ENCODE data around the gene FAM186B.

The FAM186B gene

DNA sequence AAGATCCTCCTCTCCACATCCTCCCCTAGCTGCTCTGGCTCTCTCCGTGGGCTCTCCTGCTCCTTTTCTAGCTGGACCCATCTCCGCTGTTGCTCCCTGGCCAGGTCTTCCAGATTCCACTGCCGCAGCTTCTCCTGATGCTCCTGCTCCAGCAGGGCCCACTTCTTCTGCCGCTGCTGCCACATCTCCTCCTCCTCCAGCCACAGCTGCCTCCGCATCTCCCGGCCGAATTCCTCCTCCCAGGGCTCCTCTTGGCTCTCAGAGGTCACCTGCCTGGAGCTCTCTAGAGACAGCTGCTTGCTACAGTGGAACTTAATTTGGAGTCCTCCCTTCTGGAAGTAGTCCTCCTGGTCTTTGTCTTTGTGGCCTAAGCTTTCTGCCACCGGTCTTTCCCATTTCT lies 5.5 kb downstream of the FAM186B start:
- no peak overlapping the region for H3K4me3 Mint-ChIP-seq
- peak overlapping the region; percentile 56 for H3K27ac Mint-ChIP-seq
- no peak for ATAC-seq
- H3K4me1 Mint-ChIP-seq = peaks cover 5% of the 10 kb centered on the region
- H3K9me3 Mint-ChIP-seq = no peaks in the 10 kb centered on the region
- H3K36me3 Mint-ChIP-seq = no peaks in the 10 kb centered on the region
- DNase-seq (ENCODE audit: low spot score in 2 of 2) = no peak

DNA sequence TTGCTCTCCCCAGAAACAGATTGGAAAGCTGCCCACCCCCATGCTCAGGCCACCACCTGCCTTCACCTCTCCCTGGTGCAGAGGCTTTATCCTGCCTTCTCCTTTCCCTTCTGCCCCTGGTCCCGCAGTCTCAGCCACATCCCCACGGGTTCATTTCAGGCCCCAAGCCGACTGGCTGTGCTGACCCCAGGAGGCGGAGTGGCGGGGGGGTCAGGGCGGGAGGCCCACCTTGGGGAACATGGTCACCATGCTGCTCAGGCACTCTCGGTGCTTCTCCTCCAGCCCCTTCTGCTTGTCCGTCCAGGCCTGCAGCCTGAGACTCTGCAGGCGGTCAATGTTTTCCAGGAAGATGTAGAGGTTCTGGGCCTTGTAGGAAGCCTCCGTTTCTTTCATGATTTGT lies 6.9 kb downstream of the FAM186B start:
- H3K4me1 Mint-ChIP-seq = peaks cover 5% of the 10 kb centered on the region
- H3K36me3 Mint-ChIP-seq = no peaks in the 10 kb centered on the region
- no peak overlapping the region for H3K4me3 Mint-ChIP-seq
- peak overlapping the region; percentile 55 for H3K27ac Mint-ChIP-seq
- ATAC-seq (no peak), DNase-seq (ENCODE audit: low spot score in 2 of 2) (peak in 1 of 2 donors; percentile 44)
- no peaks in the 10 kb centered on the region for H3K9me3 Mint-ChIP-seq

GRCh38 chr12:49588721-49589516 lies 16.5 kb downstream of the FAM186B start:
- no peaks in the 10 kb centered on the region for H3K4me1 Mint-ChIP-seq
- no peak for ATAC-seq
- no peak for DNase-seq (ENCODE audit: low spot score in 2 of 2)
- H3K36me3 Mint-ChIP-seq = no peaks in the 10 kb centered on the region
- H3K9me3 Mint-ChIP-seq = no peaks in the 10 kb centered on the region
- no peak overlapping the region for H3K4me3 Mint-ChIP-seq
- H3K27ac Mint-ChIP-seq = peak overlapping the region; percentile 32

- ATAC-seq = no peak
- no peaks in the 10 kb centered on the region for H3K4me1 Mint-ChIP-seq
- no peaks in the 10 kb centered on the region for H3K36me3 Mint-ChIP-seq
- no peaks in the 10 kb centered on the region for H3K9me3 Mint-ChIP-seq
- no peak for DNase-seq (ENCODE audit: low spot score in 2 of 2)
- no peak overlapping the region for H3K4me3 Mint-ChIP-seq
- H3K27ac Mint-ChIP-seq = no peak overlapping the region
Observed at GRCh38 chr12:49588281-49588680, 17.2 kb downstream of the FAM186B start.

GRCh38 chr12:49587174-49587908 lies 18.1 kb downstream of the FAM186B start:
- Mint-ChIP-seq H3K4me3 (no peak overlapping the region), H3K4me1 (peaks cover 5% of the 10 kb centered on the region), H3K27ac (no peak overlapping the region), H3K36me3 (no peaks in the 10 kb centered on the region), H3K9me3 (no peaks in the 10 kb centered on the region)
- DNase-seq (ENCODE audit: low spot score in 2 of 2) (no peak), ATAC-seq (no peak)

GRCh38 chr12:49585477-49586459 lies 19.7 kb downstream of the FAM186B start:
- no peak for DNase-seq (ENCODE audit: low spot score in 2 of 2)
- no peak for ATAC-seq
- Mint-ChIP-seq H3K4me3 (no peak overlapping the region), H3K9me3 (no peaks in the 10 kb centered on the region), H3K27ac (peak overlapping the region; percentile 75), H3K4me1 (peaks cover 21% of the 10 kb centered on the region), H3K36me3 (no peaks in the 10 kb centered on the region)

- DNase-seq (ENCODE audit: low spot score in 2 of 2) (no peak), ATAC-seq (no peak)
- Mint-ChIP-seq H3K36me3 (no peaks in the 10 kb centered on the region), H3K27ac (peak overlapping the region; percentile 75), H3K9me3 (no peaks in the 10 kb centered on the region), H3K4me1 (peaks cover 28% of the 10 kb centered on the region), H3K4me3 (no peak overlapping the region)
Observed at GRCh38 chr12:49584591-49584990, 20.8 kb downstream of the FAM186B start.

- no peak overlapping the region for H3K27ac Mint-ChIP-seq
- no peaks in the 10 kb centered on the region for H3K36me3 Mint-ChIP-seq
- no peaks in the 10 kb centered on the region for H3K9me3 Mint-ChIP-seq
- no peak overlapping the region for H3K4me3 Mint-ChIP-seq
- DNase-seq (ENCODE audit: low spot score in 2 of 2) (no peak), ATAC-seq (no peak)
- peaks cover 28% of the 10 kb centered on the region for H3K4me1 Mint-ChIP-seq
Observed at GRCh38 chr12:49583366-49584094, 21.9 kb downstream of the FAM186B start.

- Mint-ChIP-seq H3K9me3 (no peaks in the 10 kb centered on the region), H3K27ac (no peak overlapping the region), H3K4me1 (peaks cover 30% of the 10 kb centered on the region), H3K36me3 (no peaks in the 10 kb centered on the region), H3K4me3 (no peak overlapping the region)
- ATAC-seq = no peak
- no peak for DNase-seq (ENCODE audit: low spot score in 2 of 2)
Observed at GRCh38 chr12:49582850-49583249, 22.6 kb downstream of the FAM186B start.

DNA sequence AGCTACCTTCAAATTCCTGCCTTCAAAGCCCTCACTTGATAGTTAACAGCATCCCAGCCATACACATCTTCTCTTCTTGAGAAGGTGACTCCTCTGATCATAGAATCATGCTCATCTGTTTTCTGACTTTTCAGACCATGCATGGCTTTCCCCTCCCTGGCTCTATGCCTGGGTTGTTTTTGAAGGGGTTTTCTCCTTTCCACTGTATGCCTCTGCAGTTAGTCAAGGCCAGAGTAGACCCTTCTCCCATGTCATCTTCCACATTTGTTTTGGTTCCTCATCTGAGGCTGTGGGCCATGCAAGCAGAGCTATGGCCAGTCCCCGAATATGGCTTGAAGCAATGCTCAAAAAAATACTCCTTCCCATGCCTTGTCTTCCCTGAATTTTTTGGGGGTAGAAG lies 23.2 kb downstream of the FAM186B start:
- no peak for DNase-seq (ENCODE audit: low spot score in 2 of 2)
- H3K9me3 Mint-ChIP-seq = no peaks in the 10 kb centered on the region
- H3K36me3 Mint-ChIP-seq = no peaks in the 10 kb centered on the region
- no peak overlapping the region for H3K4me3 Mint-ChIP-seq
- no peak for ATAC-seq
- H3K27ac Mint-ChIP-seq = peak overlapping the region; percentile 48
- peaks cover 34% of the 10 kb centered on the region for H3K4me1 Mint-ChIP-seq

GRCh38 chr12:49580572-49581535 lies 24.6 kb downstream of the FAM186B start:
- Mint-ChIP-seq H3K9me3 (no peaks in the 10 kb centered on the region), H3K4me1 (peaks cover 40% of the 10 kb centered on the region), H3K4me3 (no peak overlapping the region), H3K27ac (peak overlapping the region; percentile 48), H3K36me3 (no peaks in the 10 kb centered on the region)
- DNase-seq (ENCODE audit: low spot score in 2 of 2) = peak; percentile 30 to 74
- ATAC-seq = peak; percentile 77

- no peak overlapping the region for H3K4me3 Mint-ChIP-seq
- no peak overlapping the region for H3K27ac Mint-ChIP-seq
Observed at GRCh38 chr12:49578471-49579112, 26.8 kb downstream of the FAM186B start.

DNA sequence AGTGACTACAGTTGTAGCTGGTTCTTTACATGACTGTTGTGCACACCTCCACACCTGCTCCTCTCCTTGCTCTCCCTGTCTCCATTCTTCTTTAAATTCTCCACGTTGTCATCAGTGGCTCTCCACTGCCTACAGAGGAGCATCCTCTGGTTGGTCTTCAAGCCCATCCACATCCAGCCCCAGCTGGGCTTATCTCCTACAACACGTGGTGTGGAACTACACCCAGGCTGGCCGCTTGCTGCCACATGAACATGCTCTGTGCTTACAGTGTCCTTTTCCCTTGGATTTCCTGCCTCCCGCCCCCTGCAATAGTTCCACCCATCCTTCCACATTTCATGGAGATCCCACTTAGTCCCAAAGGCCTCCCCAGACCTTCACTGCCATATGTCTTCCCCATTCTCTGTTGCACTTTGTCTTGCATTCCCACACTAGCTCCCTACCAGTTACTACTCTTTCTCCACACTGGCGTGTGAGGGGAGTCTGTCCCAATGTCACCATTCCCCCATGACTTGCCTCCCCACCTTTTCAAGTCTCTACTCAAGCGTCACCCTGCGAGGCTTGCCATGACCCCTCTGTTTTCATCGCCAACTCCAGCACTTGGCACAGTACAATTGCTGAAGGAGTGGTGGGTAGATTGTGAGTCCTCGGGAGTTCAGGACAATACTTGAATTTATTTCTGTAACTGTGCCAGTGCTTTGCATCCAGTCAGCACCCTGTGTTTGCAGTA lies 27.7 kb downstream of the FAM186B start:
- no peak overlapping the region for H3K4me3 Mint-ChIP-seq
- peaks cover 39% of the 10 kb centered on the region for H3K4me1 Mint-ChIP-seq
- peaks cover 21% of the 10 kb centered on the region for H3K36me3 Mint-ChIP-seq

More at GRCh38 chr12:49578471-49579112, 26.8 kb downstream of the FAM186B start:
- Mint-ChIP-seq H3K9me3 (no peaks in the 10 kb centered on the region), H3K36me3 (peaks cover 19% of the 10 kb centered on the region), H3K4me1 (peaks cover 40% of the 10 kb centered on the region)
- no peak for ATAC-seq
- DNase-seq (ENCODE audit: low spot score in 2 of 2) = no peak

More for the DNA sequence above, 27.7 kb downstream of the FAM186B start:
- ATAC-seq = no peak
- no peaks in the 10 kb centered on the region for H3K9me3 Mint-ChIP-seq
- no peak for DNase-seq (ENCODE audit: low spot score in 2 of 2)
- peak overlapping the region; percentile 17 for H3K27ac Mint-ChIP-seq
